ENCODE results near the gene FBP2.

- peak in 4 of 6 experiments; percentile 8 to 55 (median 30) for TF ChIP-seq CTCF (IDR thresholded peaks at IDR 0.05)
- no peak for TF ChIP-seq POLR2A (IDR thresholded peaks at IDR 0.05)
Measured at GRCh38 chr9:94554439-94555331, 38.9 kb downstream of the FBP2 start, which contains the start of gene PCAT7.

All from esophagus squamous epithelium (tissue), 4 donors.